ENCODE measurements around the gene BPIFB6.
A peak's percentile ranks its signal among the peaks of the same experiment; 100 is the strongest.

The BPIFB6 gene

GRCh38 chr20:33059741-33060390, 28.4 kb downstream of the BPIFB6 start:
- no peak for FAIRE-seq
- DNase-seq (ENCODE audit: low spot score): no peak

- DNase-seq (ENCODE audit: low spot score) (no peak), FAIRE-seq (no peak)
Observed at GRCh38 chr20:33061658-33062028, 30.2 kb downstream of the BPIFB6 start.

- FAIRE-seq: no peak
Observed at GRCh38 chr20:33062105-33062824, 30.8 kb downstream of the BPIFB6 start.

GRCh38 chr20:33062825-33063149, 31.3 kb downstream of the BPIFB6 start:
- FAIRE-seq: no peak
- DNase-seq (ENCODE audit: low spot score): no peak

More at GRCh38 chr20:33062105-33062824, 30.8 kb downstream of the BPIFB6 start:
- DNase-seq (ENCODE audit: low spot score): no peak

GRCh38 chr20:33063271-33063670, 31.8 kb downstream of the BPIFB6 start:
- DNase-seq (ENCODE audit: low spot score): no peak
- no peak for FAIRE-seq

- no peak for FAIRE-seq
Observed at GRCh38 chr20:33064572-33065287, 33.3 kb downstream of the BPIFB6 start.

GRCh38 chr20:33065785-33066184, 34.3 kb downstream of the BPIFB6 start:
- DNase-seq (ENCODE audit: low spot score) (no peak), FAIRE-seq (no peak)

More at GRCh38 chr20:33064572-33065287, 33.3 kb downstream of the BPIFB6 start:
- DNase-seq (ENCODE audit: low spot score): no peak

GRCh38 chr20:33067806-33068205, 36.4 kb downstream of the BPIFB6 start:
- no peak for DNase-seq (ENCODE audit: low spot score)
- peak; percentile 55 for FAIRE-seq

GRCh38 chr20:33068251-33068939, 36.9 kb downstream of the BPIFB6 start:
- no peak for DNase-seq (ENCODE audit: low spot score)
- FAIRE-seq: no peak

GRCh38 chr20:33069673-33070072, 38.2 kb downstream of the BPIFB6 start:
- FAIRE-seq (no peak), DNase-seq (ENCODE audit: low spot score) (no peak)

- FAIRE-seq (no peak), DNase-seq (ENCODE audit: low spot score) (no peak)
Observed at GRCh38 chr20:33070111-33071053, 38.9 kb downstream of the BPIFB6 start.

- DNase-seq (ENCODE audit: low spot score): no peak
- FAIRE-seq: no peak
Observed at GRCh38 chr20:33071198-33071597, 39.8 kb downstream of the BPIFB6 start.

- no peak for FAIRE-seq
Observed at GRCh38 chr20:33072362-33072761, 40.9 kb downstream of the BPIFB6 start.

GRCh38 chr20:33072813-33073212, 41.4 kb downstream of the BPIFB6 start:
- FAIRE-seq: no peak
- no peak for DNase-seq (ENCODE audit: low spot score)

More at GRCh38 chr20:33072362-33072761, 40.9 kb downstream of the BPIFB6 start:
- no peak for DNase-seq (ENCODE audit: low spot score)

- no peak for FAIRE-seq
- no peak for DNase-seq (ENCODE audit: low spot score)
Observed at GRCh38 chr20:33074675-33075074, 43.2 kb downstream of the BPIFB6 start.

GRCh38 chr20:33075281-33075680, 43.8 kb downstream of the BPIFB6 start:
- DNase-seq (ENCODE audit: low spot score) (no peak), FAIRE-seq (no peak)

- peak; percentile 81 for FAIRE-seq
- peak; percentile 78 for DNase-seq (ENCODE audit: low spot score)
Observed at GRCh38 chr20:33076662-33077372, 45.4 kb downstream of the BPIFB6 start.

GRCh38 chr20:33079259-33079658, 47.8 kb downstream of the BPIFB6 start, which contains the start of gene BPIFB4:
BPIFB4 (plus strand) TSS chr20:33079643; CDS start chr20:33081527, 1,884 bp downstream.
- no peak for FAIRE-seq
- peak; percentile 81 for DNase-seq (ENCODE audit: low spot score)

- DNase-seq (ENCODE audit: low spot score) (no peak), FAIRE-seq (peak; percentile 79)
Observed at GRCh38 chr20:33081411-33082154, 50.1 kb downstream of the BPIFB6 start.
